Measurements from ENCODE around the gene HIRIP3.

DNA sequence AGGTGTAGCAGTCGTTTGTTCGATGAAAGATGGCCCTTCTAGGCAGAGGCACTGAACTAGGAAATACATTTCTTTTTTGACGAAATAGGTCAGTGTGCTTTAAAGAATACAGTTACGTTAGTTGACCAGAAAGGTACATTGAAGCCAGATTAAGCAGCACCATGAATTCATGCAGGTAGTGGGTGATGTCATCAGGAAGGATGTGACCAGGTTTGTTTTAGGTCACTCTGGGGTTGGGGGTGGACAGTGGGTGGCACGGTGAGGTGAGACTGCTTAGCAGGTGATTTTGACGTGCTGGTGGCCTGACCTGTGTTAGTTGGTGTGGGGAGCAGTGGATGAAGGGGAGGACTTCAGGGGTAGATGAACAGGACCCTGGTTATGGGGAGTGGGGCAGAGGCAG, 4.2 kb upstream of the HIRIP3 start:
- TF ChIP-seq, protein P1, sequence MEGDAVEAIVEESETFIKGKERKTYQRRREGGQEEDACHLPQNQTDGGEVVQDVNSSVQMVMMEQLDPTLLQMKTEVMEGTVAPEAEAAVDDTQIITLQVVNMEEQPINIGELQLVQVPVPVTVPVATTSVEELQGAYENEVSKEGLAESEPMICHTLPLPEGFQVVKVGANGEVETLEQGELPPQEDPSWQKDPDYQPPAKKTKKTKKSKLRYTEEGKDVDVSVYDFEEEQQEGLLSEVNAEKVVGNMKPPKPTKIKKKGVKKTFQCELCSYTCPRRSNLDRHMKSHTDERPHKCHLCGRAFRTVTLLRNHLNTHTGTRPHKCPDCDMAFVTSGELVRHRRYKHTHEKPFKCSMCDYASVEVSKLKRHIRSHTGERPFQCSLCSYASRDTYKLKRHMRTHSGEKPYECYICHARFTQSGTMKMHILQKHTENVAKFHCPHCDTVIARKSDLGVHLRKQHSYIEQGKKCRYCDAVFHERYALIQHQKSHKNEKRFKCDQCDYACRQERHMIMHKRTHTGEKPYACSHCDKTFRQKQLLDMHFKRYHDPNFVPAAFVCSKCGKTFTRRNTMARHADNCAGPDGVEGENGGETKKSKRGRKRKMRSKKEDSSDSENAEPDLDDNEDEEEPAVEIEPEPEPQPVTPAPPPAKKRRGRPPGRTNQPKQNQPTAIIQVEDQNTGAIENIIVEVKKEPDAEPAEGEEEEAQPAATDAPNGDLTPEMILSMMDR (IDR thresholded peaks at IDR 0.05) = no peak
- TF ChIP-seq POLR2A (IDR thresholded peaks at IDR 0.05) = no peak

Measured in right lobe of liver (tissue), 4 donors.